Breast epithelium (tissue), 3 donors: ENCODE measurements around the gene PNPT1.

Source experiments
- CTCF ChIP-seq, 3 donors: fragments of 450-650 bp; IDR thresholded peaks; one replicate each; pipeline ENCODE4 v1.5.1; 2016 to 2017; ENCODE audit warnings: antibody characterized with exemption in 3 of 3, mild to moderate bottlenecking in 3 of 3, moderate library complexity in 3 of 3
- POLR2A ChIP-seq: fragments of 450-650 bp; IDR thresholded peaks from one replicate; pipeline ENCODE4 v1.6.1; 2016; ENCODE audit warnings: antibody characterized with exemption, mild to moderate bottlenecking, moderate library complexity

- TF ChIP-seq POLR2A (no peak), CTCF (IDR thresholded peaks at IDR 0.05) (no peak)
Observed at GRCh38 chr2:55618275-55619055, 75.2 kb downstream of the PNPT1 start.
